HepG2 (cell line): ENCODE measurements around the gene PRR12. TPM values are rescaled to one million over a fixed set of nuclear protein-coding genes. Genes with fewer than 3 reads are reported as not detected.

Source experiments
- IRF9 ChIP-seq: sonication (generic); formaldehyde crosslinking; IDR thresholded peaks from 2 replicates; pipeline ENCODE4 v1.8.0; 2022; ENCODE audit warnings: missing genetic modification reagents, mild to moderate bottlenecking, borderline replicate concordance
- MEIS2 ChIP-seq: sonication (generic); formaldehyde crosslinking; IDR thresholded peaks from 2 replicates; pipeline ENCODE4 v1.9.0; 2021; ENCODE audit warnings: mild to moderate bottlenecking, missing genetic modification reagents
- MXD1 ChIP-seq: sonication (generic); formaldehyde crosslinking; IDR thresholded peaks from 2 replicates; pipeline ENCODE4 v1.4.0; 2020; ENCODE audit warnings: mild to moderate bottlenecking, missing genetic modification reagents
- TFDP1 ChIP-seq: IDR thresholded peaks from 2 replicates; pipeline ENCODE4 v1.6.1; 2016; ENCODE audit warnings: missing compliant biosample characterization, missing genetic modification reagents, borderline replicate concordance
- TFE3 ChIP-seq: IDR thresholded peaks from 2 replicates; pipeline ENCODE4 v1.6.1; 2016
- ZNF407 ChIP-seq: sonication (generic); formaldehyde crosslinking; IDR thresholded peaks from one replicate; pipeline ENCODE4 v1.5.1; 2020; ENCODE audit warnings: mild to moderate bottlenecking, missing genetic modification reagents; ENCODE audit errors: not compliant biosample characterization
- ZNF639 ChIP-seq: conservative IDR thresholded peaks from 2 replicates; pipeline ENCODE4 v1.6.1; 2018; ENCODE audit warnings: missing genetic modification reagents
- ZNF687 ChIP-seq: sonication (generic); formaldehyde crosslinking; IDR thresholded peaks from 2 replicates; pipeline ENCODE4 v1.5.1; 2020; ENCODE audit warnings: mild to moderate bottlenecking, missing genetic modification reagents, moderate library complexity
- polyA plus RNA-seq, 8 experiments: library from polyadenylated mRNA; depleted of rRNA in 3 of 8; stranded (reverse) in 7 of 8; unstranded in 1 of 8; fragments of >200 nt; fragmentation: Illumina TruSeq in 4 of 8; extraction: Trizol in 4 of 8; gene quantifications; 2 replicates each; pipeline versions ENCODE4 v1.2.1 to v1.2.3, GENCODE V29; 2011 to 2016; ENCODE audit warnings: low read depth in 4 of 8, missing spikeins in 1 of 8, mixed read lengths in 1 of 8; ENCODE audit not compliant: insufficient read depth in 1 of 8
- total RNA-seq, 5 experiments: library from RNA; depleted of rRNA; stranded (reverse); fragments of >200 nt; fragmentation: Illumina TruSeq; extraction: Trizol; gene quantifications; 2 replicates each; pipeline ENCODE4 v1.2.3, GENCODE V29; 2016; ENCODE audit warnings: low read depth in 1 of 5

Gene PRR12
- total and polyA plus RNA-seq, 2 of the 13 experiments (the other 11 are each of a cell fraction or from before 2014, with no cell fraction given): 0.62 to 1.5 TPM

- TF ChIP-seq ZNF407 (CRISPR knock-in tag) (peak; percentile 26), MXD1 (CRISPR knock-in tag) (peak; percentile 57), MEIS2 (CRISPR knock-in tag) (peak; percentile 43; the same call in 1 of the 2 replicates), TFDP1 (CRISPR knock-in tag) (peak; percentile 87), ZNF639 (peak; percentile 96), TFE3 (CRISPR knock-in tag) (no peak), ZNF687 (peak; percentile 82), IRF9 (CRISPR knock-in tag) (peak; percentile 44; the same call in 1 of the 2 replicates)
These were observed 50.9 kb downstream of the PRR12 start, which contains the start of gene SCAF1 (continued) for GRCh38 chr19:49641688-49642491.
